ENCODE measurements around the gene AHRR.

GRCh38 chr5:475704-476101, 154.2 kb downstream of the AHRR start:
- TF ChIP-seq SUZ12 (IDR thresholded peaks at IDR 0.05) (no peak), FOXA1 (IDR thresholded peaks at IDR 0.05) (no peak), SP1 (IDR thresholded peaks at IDR 0.05) (no peak)
